SKM-1 (cell line): ENCODE data around the gene ASCL3.
A peak's percentile ranks its signal among the peaks of the same experiment; 100 is the strongest.
"Not testable (repeated sequence)": the region's sequence is repeated elsewhere in the genome, so short reads cannot be mapped to it uniquely, and the experiment has no call there.

Source experiments
- DNase-seq: peaks from one replicate; lab custom pipeline; 2025; ENCODE audit not compliant: unreplicated experiment; lab: John Stamatoyannopoulos, UW

The ASCL3 gene

DNA sequence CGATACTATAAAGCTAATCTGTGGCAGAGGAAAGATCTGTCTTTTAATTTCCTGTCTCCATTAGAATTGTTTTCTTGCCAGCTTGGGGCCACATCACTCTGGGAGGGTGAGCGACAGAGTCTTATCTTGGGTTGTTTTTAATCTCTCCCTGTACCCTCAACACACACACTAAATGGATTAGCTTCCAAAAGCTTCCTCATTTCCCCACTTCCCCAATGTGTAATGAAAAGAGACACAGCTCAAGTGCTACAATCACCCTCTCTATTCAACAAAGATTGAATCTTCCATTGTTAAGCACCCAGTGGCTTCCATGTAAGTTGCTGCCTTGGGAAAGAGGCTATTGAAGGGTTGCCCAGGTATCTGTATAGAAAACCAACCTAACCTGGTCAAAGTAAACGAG is 6.1 kb upstream of the ASCL3 start:
- peak; percentile 19 for DNase-seq

DNA sequence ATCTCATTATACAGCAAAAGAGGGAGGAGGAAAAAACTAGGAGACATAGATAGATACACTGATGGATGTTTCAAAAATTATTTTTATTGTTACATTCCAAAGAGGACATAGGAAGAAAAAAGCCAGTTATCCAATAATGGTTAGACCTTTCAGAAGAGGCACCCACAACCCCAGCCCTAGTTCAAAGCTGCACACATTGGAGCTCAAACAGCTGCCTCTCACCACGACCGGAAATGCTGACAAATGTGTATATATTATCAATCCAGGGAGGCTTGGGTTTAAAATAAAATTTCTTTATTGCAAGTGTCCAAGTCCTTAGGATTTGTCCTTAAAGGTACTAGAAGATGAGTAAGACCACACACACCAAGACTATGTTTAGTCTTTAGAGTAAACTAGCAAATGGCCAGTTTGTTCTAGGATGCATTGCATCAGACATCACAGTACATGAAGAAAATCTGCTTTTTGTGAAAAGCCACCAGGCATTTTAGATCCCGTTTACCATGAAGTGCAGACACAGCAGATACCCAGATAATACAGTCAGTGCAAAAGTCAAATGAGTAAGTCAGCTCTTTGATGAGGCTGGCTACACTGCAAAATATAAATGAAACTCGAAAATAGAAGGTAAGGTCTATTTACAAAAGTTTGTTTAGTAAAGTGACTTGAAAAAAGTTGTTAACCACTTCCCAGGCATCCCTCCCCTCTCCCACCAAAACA is 4.6 kb upstream of the ASCL3 start:
- no peak for DNase-seq

DNA sequence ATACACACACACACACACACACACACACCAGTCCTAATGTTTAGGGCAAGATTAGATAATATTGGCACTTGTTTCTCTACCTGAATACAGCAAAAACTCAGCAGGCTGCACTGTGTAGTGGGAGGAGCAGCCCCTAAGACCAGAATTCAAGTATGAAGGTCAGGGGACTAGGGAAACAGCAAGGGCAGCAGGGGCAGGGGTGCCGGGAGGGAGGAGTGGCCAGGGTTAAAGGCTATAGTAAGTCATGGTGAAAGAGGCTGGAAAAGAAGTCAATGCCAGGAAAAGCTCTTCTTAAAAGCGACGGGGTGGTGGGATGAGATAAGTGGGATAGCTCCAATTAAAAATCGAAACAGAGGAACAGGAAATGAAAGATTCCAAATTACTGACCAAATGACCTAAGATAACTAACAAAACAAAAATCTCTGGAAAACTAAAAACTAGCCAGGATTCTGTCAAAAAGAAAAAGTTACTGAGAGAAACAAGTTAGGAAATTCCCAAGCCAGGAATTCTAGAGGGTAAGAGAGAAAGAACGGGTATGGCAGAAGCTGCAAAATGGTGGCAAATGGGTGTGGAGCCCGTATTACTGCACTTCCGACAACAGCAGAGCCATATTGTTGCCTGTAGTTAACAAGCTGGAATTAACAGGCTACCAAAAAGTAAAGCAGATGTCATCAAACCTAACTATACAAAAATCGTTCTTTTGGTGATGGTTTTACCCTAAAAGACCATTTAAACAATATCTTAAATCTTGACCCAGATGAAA is 1.3 kb downstream of the ASCL3 start:
- no peak for DNase-seq

DNA sequence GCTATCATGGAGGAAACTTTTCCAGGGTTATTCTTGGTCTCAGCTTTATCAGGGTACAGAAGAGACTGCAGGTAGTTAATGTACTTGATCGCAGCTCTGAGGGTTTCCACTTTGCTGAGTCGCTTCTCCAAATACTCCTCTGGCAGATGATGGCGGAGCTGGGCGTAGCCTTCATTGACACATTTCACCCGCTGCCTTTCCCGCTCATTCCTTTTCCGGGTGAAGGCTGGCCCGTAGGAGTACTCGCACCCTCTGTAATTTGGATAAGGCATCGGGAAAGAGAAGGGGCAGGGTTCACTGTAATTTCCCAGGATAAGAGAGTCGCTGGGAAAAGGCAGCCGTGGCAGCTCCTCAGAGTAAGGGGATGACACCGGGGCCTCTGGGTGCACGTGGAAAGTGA is 5.2 kb downstream of the ASCL3 start:
- no peak for DNase-seq

DNA sequence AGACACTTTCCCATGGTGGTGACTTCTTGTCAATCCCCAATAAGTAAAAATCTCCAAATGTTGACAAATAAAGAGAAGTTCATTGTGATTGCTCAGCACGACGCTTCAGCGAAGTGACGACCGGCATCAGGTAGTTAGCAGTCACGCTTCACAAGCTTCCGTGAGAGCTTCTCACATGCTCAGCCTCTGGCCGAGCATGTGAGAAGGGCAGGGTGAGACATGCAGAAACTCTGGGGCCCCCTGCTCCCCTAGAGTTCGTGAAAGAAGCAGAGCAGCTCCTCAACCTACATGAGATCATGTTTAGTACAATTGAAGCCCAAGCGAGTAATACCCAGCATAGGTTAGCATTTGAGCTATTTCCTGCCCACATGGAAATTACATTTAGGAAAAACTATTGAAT is 5.7 kb downstream of the ASCL3 start:
- DNase-seq: no peak

DNA sequence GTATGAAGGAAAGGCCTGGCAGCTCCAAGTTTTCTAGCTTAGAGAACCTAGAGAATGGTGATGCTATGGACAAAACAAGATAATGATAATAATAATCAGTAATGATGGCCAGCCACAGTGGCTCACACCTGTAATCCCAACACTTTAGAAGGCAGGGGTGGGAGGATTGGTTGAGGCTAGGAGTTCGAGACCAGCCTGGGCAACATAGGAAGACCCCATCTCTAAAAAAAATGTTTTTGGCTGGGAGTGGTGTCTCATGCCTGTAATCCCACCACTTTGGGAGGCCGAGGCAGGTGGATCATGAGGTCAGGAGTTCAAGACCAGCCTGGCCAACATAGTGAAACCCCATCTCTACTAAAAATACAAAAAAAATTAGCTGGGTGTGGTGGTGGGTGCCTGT is 7.0 kb downstream of the ASCL3 start:
- DNase-seq: not testable (repeated sequence)

DNA sequence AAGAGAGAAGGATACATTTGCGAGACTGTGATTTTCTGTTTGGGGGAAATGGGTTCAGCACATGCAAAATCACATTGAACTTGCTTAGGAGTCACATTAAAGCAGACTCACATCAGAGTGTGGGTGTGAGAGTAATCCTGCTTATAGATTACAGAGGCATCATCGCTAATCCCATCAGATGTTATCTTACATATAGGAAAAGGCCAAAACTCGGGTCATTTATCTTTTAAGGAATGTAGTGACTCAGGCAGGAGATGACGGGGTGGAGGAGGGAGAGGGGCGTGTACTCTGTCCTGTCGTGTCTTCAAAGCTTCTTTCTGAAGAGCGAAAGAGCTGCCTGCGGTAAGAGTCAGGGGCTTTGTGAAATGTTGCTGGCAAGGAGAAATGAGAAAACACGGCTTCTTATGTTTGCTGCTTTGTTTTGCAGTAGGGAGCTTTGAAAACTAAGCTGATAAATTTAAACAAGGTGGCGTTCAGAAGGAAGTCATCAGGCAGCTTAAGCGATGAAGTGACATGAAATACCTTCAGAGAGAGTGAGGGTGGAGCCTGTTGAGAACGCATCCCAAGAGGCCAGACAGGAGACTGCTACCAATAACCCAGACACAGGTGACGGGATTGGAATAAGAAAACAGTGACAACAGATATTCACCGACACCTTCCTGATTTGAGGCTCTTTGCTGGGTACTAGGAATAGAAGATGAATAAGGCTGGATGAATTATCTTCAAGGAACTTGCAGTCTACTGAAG is 7.9 kb downstream of the ASCL3 start:
- DNase-seq: no peak

DNA sequence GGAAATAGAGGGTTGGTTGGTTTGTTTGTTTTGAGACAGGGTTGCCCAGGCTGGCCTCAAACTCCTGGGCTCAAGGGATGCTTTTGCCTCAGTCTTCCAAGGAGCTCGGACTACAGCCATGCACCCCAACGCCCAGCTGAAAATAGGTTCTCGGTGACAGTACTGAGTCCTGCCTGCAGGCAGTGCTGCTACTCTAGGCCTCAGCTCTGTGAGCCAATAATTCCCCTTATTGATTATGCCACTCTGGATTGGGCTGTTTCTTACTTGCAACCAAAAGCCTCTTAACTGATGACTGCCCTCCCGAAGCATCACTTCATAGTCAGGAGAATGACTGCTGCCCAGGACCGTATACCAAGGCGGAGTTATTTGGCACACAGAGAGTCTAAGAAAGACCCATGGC is 8.9 kb downstream of the ASCL3 start:
- DNase-seq: no peak

DNA sequence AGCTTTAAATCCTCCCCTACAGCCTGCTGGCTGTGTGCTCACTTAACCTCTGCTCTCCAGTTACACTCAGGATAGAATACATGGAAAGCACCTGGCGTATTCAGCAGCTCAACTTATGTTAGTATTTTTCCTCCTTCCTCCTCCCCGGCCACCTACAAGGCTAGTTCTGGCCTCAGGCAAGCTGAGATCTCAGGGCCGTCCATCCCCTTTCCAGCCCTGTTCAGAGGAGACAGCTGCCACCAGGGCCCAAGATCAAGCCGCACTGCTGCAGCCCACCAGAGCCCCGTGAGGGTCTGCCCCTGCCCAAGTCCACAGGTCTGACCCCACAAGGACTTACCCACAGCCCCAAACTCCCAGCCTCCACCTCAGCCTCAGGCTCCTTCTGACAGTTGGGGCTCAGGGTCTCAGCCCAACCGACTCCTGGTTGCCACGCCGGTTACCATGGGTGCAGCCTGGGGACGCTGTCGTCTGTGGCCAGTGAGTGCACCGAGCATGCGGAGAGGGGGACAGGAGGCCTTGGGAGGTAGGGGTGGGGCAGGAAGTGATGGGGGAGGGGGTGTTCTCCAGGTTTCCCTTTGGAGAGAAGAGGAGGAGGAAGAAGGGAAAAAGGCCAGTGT is 10.1 kb downstream of the ASCL3 start, which contains the start of gene C11orf16:
C11orf16 (minus strand) TSS at position 384 of the 617 bp plus-strand sequence. CDS start 639 bp downstream, outside the sequence.
- DNase-seq: no peak

DNA sequence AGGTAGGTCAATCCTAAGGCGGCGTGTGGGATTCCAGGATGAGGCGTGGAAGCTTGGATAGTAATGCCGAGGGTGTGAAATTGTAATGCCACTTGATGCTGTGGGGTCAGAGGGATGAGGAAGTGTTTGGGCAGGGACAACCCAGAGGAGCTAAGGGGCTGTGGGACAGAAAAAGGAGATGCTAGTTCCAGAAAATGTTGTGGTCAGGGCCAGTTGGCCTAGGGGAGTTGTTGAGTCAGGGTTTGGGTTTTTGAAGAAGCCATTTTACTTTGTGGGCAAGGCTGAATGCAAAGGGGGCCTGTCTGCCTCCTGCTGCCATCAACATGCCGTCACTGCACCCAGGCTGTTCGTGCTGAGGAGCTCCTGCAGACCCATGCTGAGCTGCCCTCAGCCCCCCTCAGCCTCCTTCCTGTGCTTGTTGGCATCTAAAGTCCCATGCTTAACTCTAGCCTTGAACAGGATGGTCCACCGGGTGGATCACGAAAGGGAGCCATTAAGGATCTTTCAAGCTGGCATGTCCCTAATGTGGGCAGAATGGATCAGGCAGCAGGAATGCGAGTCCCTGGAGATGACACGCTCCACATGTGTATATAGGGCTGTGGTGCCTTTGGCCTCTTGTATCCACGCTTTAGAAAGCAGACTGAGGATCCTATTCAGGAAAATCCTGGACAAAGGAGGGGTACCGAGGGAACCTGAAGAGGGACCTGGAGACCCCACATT is 12.2 kb downstream of the ASCL3 start:
- no peak for DNase-seq

DNA sequence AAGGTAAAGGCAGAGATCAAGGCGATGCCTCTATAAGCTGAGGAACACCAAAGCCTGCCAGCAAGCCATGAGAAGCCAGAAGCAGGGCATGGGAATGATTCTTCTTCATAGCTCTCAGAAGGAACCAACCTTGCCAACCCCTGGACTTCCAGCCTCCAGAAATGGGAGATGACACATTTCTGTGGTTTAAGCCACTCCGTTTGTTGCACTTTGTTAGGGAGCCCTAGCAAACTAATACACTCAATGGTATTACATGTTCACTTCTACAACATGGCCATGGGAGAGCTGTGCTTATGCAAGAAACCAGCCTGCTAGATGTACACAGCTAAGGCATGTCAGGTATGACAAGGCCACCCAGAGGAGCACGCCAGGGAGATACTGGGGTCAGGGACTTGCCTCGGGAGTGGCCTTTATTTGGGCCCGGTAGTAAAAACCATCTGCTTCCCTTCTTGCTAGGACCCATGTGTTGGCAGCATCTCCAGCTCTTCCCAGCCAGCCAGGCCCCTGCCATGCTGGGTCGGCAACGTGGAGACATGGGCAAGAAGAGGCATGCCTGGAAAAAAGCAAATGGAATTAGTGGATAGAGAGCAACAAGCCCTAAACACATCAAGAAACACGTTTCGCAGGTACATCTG is 13.7 kb downstream of the ASCL3 start:
- no peak for DNase-seq

DNA sequence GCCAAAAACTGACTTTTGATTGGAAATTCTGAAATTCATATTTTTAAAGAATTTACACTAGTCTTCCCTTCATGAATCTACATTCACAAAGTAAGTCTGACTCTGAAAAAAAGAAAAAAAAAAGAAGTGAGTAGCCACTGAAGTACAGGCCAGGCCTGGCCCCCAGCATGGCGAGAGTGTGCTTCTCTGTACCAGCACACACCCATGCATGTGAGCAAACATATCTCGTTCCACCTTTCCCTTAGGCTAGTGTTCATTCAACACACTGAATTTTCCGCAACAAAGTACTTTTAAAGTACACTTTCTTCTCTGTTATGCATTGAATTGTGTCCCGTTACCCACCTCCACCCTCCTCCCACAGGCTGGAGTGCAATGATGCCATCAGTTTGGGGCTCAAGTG is 14.6 kb downstream of the ASCL3 start:
- no peak for DNase-seq

DNA sequence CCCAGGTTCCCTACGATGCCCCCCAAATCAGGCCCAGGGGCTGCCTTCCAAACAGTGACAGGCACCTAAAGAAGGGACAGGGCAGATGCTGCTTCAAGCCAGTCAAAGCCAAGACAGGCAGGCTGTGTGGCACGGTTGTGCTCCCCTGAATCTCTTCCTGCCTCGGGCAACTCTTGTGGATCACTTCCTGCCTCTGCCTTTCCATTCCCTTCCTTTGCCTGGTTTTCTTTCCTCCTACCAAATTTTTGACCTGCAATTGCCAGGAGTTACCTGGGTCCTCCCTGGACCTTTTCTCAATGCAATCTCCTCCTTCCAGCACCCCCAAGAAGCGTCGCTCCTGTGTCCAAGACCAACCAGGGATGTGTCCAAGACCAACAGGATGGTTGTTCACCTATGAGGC is 15.6 kb downstream of the ASCL3 start:
- DNase-seq: no peak

DNA sequence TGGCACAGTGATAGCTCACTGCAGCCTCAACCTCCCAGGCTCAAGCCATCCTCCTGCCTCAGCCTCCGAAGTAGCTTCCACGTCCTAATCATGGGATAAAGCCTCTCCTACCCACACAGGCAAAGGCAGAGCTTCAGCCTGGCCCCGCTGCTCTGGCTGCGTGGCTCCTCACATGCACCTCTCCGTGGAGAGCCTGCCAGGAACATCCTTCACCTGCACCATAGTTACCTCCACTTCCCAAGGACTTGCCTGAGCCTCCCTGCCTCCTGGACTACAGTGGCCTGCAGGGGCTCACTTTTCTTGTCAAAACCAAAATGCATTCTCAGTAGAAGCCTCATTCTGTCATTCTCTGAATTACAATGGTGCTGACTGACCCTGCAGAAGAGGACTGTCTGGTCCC is 16.6 kb downstream of the ASCL3 start:
- no peak for DNase-seq

DNA sequence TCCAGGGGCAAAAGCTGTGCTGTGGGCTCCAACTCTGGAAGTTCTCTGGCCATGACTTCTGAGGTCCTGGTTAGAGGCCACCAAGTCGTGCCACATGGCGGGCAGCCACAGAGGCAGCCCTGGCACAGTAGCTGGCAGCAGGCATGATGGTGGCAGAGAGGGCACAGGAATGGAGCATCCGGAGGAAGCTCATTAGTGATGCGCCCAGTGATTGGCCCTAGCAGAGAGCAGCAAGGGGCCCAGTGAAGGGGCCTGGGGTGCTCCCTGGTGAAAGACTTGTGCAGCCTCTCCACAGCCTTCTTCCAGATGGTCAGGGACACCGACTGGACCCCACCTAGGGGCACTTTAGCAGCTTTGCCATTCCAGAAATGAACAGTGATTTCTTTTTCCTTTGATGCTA is 17.1 kb downstream of the ASCL3 start:
- no peak for DNase-seq

DNA sequence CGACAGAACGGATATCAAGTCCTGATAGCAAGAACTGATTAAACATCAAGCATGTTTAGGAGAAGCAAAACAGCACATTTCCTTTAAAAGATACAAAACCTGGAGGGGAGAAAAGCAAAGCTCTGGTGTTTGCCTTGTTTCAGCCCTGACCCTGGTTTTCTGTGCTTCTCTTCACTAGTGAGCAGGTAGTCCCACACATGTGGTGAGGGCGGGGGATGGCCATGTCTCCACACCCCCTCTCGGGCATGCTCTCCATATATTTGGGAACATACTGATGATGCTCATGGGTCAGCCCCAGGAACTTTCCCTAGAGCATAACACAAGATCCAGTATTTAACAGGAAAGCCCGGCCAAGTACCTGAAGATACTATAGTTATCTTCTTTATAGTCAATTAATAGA is 20.1 kb downstream of the ASCL3 start:
- DNase-seq: no peak

DNA sequence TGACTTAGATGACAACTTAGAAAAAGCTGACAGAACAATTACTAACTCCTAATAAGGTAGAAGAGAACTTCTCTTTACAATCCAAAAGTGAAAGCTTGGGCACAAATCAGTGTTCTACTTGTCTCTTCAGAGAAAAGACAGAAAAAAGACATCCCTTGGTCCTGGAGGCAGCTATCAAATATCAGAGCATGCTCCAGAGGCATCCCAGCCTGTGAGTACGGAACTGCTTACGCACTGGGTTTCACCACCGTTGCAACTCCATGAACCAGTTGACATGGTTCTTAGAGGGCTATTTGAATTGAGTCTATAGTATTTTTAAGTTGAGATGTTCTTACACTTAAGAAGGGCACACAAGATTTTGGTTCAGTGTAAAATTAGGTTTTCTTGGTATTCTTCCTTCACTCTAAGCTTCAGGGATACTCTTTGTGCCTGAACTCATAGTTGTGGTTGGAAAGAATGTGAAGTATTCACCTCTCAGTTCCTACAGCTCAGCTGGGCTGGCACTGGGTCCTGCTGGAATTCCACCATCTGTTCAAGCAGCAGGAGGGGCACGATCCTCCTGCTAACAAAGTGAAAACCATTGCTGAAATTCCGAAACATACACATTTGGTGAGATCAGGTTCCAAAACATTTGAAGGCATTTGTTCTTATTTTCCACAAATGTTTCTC is 25.5 kb downstream of the ASCL3 start:
- DNase-seq: no peak

DNA sequence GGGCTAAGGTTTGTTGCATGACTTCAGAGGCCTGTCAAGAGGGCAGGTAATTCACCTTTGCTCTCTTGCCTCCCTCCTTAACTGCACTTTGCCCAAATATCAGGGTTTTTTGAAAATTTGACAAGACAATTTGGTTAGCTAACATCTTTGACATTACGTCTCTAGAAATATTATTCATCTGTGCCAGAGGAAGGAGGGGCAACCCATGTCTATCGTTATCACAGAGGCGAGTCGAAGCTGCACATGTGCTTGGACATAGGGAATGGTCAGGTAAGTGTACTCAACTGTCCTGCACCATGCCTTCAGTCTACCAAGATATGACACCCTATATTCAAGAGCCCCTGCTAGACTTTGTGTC is 28.2 kb downstream of the ASCL3 start:
- DNase-seq: no peak

DNA sequence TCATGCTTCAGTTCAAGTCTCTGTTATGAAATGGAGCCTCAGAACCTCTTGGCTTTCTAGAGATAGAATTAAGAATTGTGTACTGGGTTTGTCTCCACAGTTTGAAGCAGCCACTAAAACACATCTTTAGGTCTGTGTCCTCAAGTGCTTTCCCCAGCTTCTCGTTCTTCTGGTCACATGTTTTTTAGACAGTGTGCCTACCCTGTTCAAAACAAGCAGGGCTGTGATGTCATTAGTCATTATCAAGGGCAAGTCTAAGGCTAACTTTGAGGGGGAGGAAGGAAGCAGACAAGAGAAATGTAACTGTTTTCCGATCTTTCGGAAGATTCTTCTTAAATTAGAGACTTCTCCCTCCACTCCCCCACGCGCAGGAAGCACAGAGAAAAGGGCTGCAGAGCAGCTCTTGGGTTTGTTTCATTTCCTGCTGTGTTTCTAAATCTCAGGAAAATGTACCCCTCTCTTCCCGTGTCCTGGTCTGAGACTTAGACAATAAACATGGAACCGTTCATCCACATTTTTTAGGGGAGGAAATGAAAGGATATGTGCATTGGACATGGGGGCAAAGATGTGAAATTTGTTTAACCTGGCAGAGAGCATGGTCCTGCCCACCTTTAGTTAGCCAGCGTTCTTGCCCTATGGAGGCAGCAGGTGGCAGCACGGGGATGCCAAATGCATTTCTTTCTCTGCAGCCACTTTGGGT is 28.7 kb downstream of the ASCL3 start:
- DNase-seq: peak; percentile 55
